Heart left ventricle (tissue), 13 donors: Measurements from ENCODE around the gene FGA.

Source experiments
- POLR2A ChIP-seq, 2 donors: fragments of 450-650 bp; IDR thresholded peaks; one replicate each; pipeline ENCODE4 v1.6.1; 2017; ENCODE audit warnings: antibody characterized with exemption in 2 of 2, mild to moderate bottlenecking in 2 of 2, moderate library complexity in 2 of 2
- TF ChIP-seq, protein P1 (sequence below), 12 donors: fragments of 200-600 bp; sonication (generic) in 4 of 12; IDR thresholded peaks; one replicate each; pipeline versions ENCODE4 v1.5.0 to v1.8.0; 2018 to 2022; ENCODE audit warnings: antibody characterized with exemption in 12 of 12, mild to moderate bottlenecking in 5 of 12
- donor health status: ischemic (EF 13 %, LVEDD 7.1; RV severe dilation, severe dysfunction).
- donor health status: DM: no; HTN: yes; CAD: no.
- donor health status: DM: no; HTN: no; CAD: no.
- donor health status: ischemic (EF 25% LVEDD 6.9; RV normal size, moderate dysfunction).
- donor health status: ischemic (EF 25% LVEDD 5.7; RV mildly dilated, moderate dysfunction).
- donor health status: ischemic (EF 35%, LVEDD 5.7; RV mildly dilated, moderate dysfunction).
- donor health status: nonischemic (EF 11% LVEDD 7.7; RV severe dilation, severe dysfunction).
- donor health status: DM: yes; HTN: yes; CAD: no.
- donor health status: PGD.
- donor health status: ischemic (EF 29% LVEDD 5.4; RV normal size, mild dysfunction).
- donor health status: nonischemic (EF 23%, LVEDD 6.1; RV moderate dilation, normal function).

- TF ChIP-seq, protein P1, sequence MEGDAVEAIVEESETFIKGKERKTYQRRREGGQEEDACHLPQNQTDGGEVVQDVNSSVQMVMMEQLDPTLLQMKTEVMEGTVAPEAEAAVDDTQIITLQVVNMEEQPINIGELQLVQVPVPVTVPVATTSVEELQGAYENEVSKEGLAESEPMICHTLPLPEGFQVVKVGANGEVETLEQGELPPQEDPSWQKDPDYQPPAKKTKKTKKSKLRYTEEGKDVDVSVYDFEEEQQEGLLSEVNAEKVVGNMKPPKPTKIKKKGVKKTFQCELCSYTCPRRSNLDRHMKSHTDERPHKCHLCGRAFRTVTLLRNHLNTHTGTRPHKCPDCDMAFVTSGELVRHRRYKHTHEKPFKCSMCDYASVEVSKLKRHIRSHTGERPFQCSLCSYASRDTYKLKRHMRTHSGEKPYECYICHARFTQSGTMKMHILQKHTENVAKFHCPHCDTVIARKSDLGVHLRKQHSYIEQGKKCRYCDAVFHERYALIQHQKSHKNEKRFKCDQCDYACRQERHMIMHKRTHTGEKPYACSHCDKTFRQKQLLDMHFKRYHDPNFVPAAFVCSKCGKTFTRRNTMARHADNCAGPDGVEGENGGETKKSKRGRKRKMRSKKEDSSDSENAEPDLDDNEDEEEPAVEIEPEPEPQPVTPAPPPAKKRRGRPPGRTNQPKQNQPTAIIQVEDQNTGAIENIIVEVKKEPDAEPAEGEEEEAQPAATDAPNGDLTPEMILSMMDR (IDR thresholded peaks at IDR 0.05), result no peak
- no peak for TF ChIP-seq POLR2A (IDR thresholded peaks at IDR 0.05)
These were observed 22.2 kb upstream of the FGA start, which contains the start of gene FGG for GRCh38 chr4:154612472-154613414.
